NOMO-1 (cell line): ENCODE results near the gene MAD2L2.

ENCODE experiments used
- DNase-seq, 2 experiments: peaks; one replicate each; lab custom pipeline; 2025; ENCODE audit not compliant: unreplicated experiment in 2 of 2; lab: John Stamatoyannopoulos, UW

The MAD2L2 gene

DNA sequence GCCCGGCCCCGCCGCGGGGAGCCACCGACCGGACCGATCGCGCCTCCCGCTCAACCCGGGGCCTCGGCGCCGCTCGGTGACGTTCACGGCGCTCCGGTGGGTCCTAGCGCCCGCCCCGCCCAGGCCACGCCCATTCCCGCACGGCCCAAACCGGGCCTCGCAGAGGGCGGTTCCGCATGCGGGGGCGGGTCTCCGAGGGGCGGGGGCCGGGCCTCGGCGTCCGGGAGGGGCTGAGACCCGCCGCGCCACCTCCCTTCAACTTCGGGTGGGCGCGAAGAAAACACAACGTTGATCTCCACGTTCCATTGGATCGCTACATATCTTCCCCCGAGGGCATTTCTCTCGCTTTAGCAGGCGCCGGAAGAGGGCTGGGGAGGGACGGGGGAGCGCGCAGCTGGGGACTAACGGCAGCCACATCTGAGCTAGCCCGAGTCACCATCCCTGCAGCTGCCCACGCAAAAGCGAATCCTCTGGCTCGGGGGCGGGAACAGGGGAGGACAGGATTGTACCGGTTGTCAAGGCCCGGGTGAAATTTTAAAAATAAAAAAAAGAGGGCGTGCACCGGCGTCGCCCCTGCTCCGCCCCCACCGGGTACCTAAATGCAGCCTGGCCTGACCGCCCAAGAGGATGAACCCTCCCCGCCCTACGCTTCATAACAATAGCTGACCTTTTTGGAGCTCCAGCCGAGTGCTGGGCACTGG, at the start of gene MAD2L2:
MAD2L2 (minus strand) TSS at position 78 of the 701 bp plus-strand sequence. CDS start 547 bp downstream, outside the sequence.
- DNase-seq, result peak; percentile 77 to 79

DNA sequence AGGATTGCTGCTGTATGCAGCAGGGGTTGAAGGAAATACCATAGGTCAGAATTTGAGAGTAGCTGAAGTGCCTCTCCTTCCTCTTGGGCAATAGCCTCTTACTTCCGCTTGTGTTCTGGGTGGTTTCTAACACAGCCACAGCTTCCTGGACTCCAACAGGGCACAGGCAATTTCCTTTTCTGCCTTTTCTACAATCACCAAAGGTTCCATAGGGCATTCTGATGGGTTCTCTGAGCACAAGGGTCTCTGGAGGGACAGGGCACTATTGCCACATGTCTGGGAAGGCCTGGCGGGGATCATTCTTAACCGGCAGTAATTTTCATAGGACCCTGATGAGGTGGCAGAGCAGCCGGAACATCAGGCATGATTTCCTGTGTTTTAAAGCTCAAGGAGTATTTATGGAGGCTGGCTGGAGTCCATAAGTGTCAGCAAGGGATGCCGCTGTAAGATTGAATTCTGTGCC, 49.5 kb upstream of the MAD2L2 start:
- DNase-seq, result peak; percentile 87 to 95

DNA sequence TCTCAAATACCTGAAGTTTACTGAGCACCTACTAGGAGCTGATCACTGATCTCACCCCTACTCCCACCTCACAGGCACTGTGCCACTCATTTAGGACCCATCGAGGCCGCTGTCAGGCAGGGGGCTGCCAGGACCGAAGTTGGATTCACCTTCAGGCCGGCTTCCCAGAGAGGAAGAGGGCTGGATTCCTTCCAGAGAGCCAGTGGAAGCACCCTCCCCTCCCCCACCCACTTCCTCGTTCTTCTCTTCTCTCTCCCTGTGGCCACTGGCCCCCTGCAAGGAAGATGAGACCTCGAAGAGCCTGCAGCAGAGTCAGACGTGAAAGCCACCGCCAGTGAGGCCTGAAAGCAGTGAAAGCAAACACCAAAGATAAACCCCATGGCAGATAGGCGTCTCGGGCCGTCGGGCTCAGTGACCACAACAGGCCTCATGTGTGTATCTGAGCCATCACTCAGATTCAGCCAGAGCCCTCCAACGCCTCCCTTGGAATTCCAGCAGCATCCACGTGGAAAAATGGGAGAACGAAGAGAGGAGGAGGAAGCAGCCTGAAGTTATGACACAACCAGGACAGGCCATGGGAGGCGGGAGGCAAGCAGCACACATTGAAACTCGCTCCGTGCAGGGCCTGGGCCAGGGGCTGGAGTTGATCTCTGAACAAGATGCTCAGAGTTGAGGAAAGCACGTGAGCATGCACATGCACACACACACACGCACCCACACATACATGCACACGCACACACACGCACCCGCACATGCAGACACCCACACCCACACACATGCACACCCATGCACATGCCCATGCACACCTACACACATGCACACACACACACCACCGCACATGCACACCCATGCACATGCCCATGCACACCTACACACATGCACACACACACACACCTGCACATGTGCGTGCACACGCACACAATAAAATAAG, 48.8 kb upstream of the MAD2L2 start:
- DNase-seq, result peak; percentile 9 to 19

DNA sequence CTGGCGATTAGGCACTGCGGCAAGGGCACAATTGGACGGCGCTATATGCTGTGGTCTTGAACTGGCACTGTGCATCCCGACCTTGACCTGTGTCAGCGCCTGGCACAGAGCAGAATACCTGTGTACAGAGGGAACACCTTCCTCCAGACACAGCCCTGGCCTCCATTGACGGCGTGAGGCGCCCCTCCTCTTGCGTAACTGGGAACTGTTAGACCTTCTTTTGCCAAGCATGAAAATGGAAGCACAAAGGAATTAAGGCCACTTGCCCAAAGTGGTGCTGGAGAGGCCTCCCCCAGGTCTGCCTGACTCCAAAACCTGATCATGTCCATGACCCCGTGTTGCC, 48.2 kb upstream of the MAD2L2 start:
- no peak for DNase-seq

DNA sequence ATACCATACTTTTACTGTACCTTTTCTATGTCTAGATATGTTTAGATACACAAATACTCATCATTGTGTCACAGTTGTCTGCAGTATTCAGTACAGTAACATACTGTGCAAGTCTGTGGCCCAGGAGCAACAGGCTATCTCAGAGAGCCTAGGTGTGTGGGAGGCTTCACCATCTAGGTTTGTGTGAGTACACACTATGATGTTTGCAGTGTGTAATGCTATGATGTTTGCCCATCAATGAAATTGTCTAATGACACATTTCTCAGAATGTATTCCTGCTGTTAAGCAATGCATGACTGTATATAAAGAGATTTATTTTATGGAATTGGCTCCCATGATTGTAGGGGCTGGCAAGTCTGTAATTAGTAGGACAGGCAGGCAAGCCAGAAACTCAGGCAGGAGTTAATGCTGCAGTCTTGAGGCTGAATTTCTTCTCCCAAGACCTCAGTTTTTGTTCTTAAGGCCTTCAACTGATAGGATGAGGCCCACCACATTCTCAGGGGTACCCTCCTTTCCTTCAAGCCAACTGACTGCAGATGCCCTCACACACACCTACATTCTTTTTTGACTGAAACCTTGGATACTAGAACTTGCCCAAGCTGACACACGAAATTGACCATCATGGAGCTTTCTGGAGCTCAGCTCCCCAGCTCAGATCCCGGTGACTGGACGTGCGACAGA, 47.3 kb upstream of the MAD2L2 start:
- no peak for DNase-seq

DNA sequence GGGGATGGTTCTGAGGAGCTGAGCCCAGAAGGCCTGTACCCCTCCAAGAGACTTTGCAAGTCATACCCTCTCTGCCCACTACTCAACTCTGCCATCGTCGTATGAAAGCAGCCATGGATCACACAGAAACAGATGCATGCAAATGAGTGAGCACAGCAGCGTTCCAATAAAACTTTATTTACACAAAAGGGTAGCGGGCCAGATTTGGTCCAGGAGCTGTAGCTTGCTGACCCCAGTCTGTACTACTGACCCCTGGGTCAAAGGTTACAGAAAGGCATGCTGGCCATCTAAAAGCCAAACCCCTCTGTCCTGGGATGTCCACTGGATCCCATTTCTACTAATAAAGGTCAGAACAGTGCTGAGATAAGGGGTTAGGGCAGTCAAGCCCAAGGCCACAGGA, 46.2 kb upstream of the MAD2L2 start:
- no peak for DNase-seq

DNA sequence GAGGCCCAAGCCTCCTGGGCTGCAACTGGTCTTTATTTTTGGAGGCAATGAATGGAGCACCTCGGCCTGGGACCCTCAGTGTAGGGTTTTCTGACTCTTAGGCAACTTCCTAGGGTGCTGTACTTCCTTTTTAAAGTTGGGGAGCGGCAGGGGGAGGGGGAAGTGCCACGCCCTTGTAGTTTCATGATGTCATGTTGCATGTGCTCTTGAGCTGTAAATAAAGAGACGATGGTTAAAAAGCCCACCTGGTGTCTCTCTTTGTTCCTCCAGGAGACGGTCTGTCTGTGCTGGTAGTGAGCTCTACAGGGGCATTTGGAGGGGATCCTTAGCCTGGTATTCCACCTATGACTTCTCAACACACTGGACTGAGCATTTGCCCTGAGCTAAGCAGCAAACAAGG, 44.7 kb upstream of the MAD2L2 start:
- DNase-seq, result peak; percentile 21 to 27

DNA sequence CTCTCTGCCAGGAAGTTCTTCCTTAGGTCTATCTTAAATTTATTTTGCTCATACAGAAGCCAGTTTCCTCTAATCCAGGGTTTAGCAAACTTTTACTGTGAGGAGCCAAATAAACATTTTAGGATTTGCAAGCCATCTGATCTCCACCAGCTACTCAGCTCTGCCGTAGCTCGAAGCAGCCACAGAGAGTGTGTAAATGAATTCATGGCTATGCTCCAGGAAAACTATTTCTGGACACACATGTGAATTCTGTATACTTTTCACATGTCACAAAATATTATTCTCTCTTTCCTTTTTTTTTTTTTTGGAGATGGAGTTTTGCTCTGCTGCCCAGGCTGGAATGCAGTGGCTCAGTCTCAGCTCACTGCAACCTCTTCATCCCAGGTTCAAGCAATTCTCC, 41.6 kb upstream of the MAD2L2 start:
- no peak for DNase-seq

DNA sequence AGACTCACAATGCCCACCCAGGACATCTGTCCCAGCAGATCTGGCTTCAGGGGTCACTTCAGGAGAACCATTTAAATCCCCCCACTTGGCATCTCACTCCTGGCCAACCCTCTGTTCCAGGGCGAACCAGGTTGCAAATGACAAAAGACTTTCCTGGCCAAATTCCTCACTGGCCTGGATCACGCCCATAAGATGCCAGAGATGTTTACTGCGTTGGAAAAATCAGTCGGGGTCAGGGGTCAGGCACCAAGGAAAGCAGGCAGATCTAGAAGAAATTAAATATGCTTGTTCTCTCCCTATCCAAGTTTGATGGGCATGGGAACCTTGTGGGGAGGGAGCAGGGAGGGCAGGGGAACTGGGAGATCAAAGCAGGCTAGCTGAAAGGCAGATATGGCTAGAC, 40.4 kb upstream of the MAD2L2 start:
- DNase-seq, result no peak

DNA sequence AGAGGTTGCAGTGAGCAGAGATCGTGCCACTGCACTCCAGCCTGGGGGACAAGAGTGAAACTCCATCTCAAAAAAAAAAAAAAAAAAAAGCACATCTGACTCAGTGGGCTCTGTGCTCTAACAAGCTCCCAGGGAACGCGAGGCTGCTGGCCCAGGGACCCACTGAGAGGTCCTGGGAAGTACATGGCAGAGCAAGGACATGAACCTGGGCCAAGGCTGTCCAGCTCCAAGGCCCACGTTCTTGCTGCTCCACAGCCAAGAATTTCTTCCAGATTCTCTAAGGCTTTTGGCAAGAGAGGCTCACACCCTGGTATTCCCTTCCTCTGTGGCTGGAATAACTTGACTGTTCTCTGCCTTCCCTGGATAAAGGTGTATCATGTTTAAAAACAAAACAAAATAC, 39.6 kb upstream of the MAD2L2 start:
- no peak for DNase-seq

DNA sequence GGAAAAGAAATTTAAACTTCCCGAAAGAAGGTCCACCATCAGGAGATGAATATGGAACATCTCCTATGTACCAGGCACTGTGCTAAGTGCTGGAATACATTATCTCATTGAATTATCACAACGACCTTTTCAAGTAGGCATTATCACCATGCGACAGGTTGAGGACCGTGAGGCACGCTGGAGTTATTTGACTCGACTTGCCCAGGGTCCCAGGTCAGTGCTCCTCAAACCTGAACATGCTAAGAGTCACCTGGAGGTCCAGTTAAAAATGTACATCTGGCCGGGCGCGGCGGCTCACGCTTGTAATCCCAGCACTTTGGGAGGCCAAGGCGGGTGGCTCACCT, 39.1 kb upstream of the MAD2L2 start:
- DNase-seq, result no peak

DNA sequence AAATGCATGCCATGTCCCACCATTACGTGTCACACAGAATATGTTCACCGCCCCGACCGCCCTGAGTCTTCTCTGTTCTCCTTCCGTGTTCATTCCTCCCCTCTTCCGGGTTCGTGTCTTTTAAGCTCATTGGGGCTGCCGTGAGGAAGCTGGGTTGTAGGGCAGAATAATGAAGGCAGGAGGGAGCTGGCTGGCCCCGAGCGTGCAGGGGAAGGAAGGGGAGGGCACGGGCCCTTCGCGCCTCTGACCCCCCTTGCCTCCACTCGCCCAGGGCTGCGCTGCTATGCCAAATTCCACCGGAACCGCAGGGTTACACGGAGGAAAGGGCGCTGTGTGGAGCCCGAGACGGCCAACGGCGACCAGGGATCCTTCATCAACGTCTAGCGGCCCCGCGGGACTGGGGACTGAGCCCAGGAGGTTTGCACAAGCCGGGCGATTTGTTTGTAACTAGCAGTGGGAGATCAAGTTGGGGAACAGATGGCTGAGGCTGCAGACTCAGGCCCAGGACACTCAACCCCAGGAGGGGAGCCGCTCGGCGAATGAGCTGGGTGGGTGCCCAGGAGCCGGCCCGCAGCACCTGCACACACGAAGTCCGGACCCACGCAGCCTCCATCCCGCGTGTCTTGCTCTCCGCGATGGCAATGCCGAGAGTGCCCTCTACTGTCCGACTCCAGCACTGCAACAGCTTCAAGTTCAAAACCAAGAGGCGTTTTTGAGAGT, 38.5 kb upstream of the MAD2L2 start:
- peak; percentile 70 to 82 for DNase-seq

DNA sequence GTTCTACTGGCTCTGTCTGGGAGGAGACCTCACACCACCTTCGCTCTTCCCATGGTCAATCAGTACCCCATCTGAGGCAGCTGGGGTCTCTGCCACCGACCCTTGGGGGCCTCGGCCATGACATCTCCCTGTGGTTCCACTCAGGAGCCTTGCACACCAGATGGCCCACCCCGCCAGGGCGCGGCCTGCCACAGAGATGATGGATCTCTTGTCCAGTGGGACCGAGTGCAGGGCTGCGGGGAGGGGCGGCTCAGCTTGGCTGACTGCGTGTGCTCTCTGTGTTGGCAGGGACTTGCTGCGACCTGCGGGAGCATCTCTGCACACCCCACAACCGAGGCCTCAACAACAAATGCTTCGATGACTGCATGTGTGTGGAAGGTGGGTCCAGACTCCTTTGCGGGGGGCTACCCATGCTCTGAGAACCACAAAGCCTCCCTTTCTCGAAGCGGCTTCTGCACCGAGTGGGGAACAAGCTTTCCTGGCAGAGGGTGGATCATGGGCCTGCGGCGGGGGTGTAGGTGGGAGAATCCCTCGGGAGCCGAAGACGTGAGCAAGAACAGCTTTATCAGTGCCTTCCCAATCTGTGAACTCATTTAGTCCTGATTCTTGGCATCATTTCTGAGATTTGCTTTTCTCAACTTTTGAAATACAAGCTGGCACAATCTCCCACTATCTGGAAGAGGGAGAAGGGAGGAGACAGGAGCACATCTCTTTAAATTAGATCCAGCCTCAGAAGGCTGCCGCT, 34.1 kb upstream of the MAD2L2 start:
- DNase-seq, result no peak

DNA sequence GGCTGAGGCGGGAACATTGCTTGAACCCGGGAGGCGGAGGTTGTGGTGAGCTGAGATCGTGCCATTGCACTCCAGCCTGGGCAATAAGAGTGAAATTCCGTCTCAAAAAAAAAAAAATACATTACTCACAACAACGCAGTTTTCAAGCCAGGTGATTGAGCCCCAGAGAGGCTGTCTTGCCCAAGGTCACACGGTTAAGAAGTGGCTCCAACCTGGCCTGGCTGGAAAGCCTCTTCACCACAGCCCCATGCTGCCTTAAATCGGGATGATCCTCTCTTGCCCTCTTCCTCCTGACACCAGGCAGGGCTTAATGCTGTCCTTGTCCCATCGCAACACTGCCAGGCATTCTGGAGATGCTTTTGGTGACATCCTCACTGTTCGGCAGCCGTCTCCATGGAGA, 32.1 kb upstream of the MAD2L2 start:
- DNase-seq, result no peak

DNA sequence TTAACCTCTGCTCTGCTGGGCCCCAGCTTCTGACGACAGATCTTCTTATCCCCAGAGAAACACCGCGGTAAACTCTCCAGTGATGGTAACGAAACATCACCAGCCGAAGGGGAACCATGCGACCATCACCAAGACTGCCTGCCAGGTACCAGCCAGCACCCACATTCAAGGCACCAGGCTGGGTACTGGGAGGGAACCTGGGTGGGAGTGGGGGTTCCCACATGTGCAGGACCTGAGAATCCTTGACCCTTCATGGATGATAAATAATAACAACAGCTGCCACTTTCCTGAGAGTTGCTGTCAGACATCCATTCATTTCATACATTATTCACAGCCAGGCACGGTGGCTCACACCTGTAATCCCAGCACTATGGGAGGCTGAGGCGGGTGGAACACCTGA, 31.3 kb upstream of the MAD2L2 start:
- DNase-seq, result no peak

DNA sequence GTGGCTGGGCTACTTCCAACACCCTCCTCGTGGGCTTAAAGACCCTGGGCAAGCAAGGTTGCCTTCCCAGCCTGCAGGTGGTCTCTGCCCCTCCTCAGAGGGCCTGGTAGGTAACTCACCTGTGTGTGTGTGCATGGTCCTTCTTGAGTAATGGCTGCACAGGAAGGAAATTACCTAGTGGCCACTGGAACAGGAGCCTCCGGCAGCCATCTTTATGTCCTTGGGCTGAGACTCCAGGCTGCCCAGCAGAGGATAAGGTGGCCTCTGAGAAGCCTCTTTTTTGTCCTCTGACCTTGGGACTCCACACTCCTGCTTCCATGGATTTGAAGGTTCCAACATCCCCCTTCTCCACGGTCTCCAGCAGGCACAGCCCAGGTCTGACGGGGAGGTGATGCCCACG, 30.5 kb upstream of the MAD2L2 start:
- no peak for DNase-seq

DNA sequence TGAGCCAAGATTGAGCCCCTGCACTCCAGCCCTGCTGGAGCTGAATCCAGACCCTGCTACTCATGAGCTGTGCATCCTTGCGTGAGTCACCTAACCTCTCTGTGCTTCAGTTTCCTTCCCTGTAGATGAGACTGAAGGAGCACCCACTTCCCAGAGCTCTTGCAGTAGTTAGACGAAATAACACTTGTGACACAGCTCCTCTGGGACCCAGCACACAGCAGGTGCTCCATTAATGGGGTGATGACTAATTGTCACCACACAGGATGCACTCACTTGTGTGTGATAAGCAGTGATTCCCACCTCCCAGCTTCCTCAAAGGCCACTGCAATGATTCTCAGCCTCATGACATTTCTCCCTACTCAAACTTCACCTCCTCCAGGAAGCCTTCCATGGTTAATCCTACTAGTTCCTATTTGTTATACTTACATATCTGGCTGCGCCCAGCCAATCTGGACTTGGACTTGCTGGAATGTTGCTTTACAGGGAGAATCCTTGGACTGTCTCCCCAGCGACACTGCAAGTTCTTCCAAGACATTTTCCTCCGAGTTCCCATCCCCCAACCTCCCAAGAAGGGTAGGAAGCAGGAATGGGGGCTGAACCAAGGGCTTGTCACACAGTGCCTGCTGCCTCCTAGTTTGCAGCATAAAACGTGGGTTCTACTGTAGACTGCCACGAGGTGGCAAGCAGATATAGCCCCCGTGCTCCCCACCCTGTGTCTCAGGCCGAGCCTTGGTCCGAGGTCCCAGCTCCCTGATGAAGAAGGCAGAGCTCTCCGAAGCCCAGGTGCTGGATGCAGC, 27.8 kb upstream of the MAD2L2 start:
- DNase-seq, result no peak

DNA sequence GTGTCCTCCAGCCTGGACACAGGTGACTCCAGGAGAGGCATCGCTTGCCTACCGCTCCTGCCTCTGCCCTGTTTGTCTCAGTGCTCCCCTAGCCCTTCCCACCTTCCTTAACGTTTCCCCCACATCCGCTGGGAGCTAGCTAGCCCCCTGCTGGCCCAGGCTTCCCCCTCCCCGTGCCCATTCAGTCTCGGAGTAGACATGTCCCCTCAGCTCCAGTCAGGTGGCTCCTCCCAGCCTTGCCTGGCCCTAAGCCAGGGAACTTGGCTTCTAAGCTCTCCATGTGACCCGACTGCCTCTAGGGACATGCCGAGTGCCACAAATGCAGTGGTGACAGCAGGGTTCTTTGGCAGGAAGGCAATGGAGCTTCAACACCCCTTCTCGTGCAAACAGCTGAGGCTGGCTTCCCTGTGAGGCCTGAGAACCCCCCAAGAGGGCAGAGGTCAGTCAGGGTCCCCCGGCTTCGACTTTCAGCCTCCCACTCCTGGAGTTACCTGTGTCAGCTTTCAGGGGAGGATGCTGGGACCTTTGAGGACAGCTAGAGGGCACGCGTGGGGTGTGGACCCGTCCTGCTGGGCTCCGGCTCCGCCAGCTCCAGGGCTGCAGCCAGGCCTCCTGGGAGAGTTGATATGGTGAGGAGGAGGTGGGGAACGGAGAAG, 26.8 kb upstream of the MAD2L2 start:
- no peak for DNase-seq

DNA sequence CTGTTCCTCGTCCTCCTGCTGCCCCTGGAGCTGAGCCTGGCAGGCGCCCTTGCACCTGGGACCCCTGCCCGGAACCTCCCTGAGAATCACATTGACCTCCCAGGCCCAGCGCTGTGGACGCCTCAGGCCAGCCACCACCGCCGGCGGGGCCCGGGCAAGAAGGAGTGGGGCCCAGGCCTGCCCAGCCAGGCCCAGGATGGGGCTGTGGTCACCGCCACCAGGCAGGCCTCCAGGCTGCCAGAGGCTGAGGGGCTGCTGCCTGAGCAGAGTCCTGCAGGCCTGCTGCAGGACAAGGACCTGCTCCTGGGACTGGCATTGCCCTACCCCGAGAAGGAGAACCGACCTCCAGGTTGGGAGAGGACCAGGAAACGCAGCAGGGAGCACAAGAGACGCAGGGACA, 25.3 kb upstream of the MAD2L2 start:
- DNase-seq, result no peak
